Measurements from ENCODE around the gene IDUA. TPM values are rescaled to one million over a fixed set of nuclear protein-coding genes. Genes with fewer than 3 reads are reported as not detected.
A peak's percentile ranks its signal among the peaks of the same experiment; 100 is the strongest.

IDUA gene
- total and polyA plus RNA-seq, 2 of the 4 experiments (the other 2 are of a cell fraction), result 0.72 to 12.5 TPM

- Histone ChIP-seq H3K9me1 (ENCODE audit: insufficient read depth, low read length) (0 out of 2 replicates have a peak, but pooled peaks cover 3% of the 10 kb centered on the region), H3K27ac (ENCODE audit: insufficient read depth, low read length) (no peak overlapping the region), H3K36me3 (ENCODE audit: control insufficient read depth, insufficient read depth, low read length) (no peaks in the 10 kb centered on the region), H2BK5ac (ENCODE audit: low read depth, low read length, poor library complexity, severe bottlenecking) (no peak overlapping the region), H3K14ac (replicated peaks; ENCODE audit: low read depth, low read length) (no peak overlapping the region), H3K4me3 (ENCODE audit: insufficient read depth, low read depth, low read length) (no peak overlapping the region), H3K4me1 (ENCODE audit: control insufficient read depth, insufficient read depth, low read length) (peaks cover 6% of the 10 kb centered on the region; the same call in 1 of the 2 replicates), H2AK5ac (ENCODE audit: low read depth, low read length) (no peak overlapping the region; the same call in 1 of the 2 replicates), H4K8ac (ENCODE audit: low read depth in 2 of 2, low read length in 2 of 2) (no peak overlapping the region), H4K5ac (ENCODE audit: low read depth, low read length) (no peak overlapping the region), H3K18ac (ENCODE audit: low read depth, low read length) (no peak overlapping the region), H4K20me1 (ENCODE audit: insufficient read depth, low read length) (peaks cover 20% of the 10 kb centered on the region), H2AFZ (replicated peaks; ENCODE audit: low read length, poor library complexity) (peak overlapping the region; percentile 21), H2AK9ac (replicated peaks; ENCODE audit: low read depth, low read length, poor library complexity) (no peak overlapping the region), H3K9ac (ENCODE audit: low read depth, low read length) (no peak overlapping the region), H4K91ac (ENCODE audit: insufficient read depth, low read depth, low read length) (no peak overlapping the region), H3K9me3 (ENCODE audit: control insufficient read depth, insufficient read depth, low read length) (no peaks in the 10 kb centered on the region), H3K56ac (ENCODE audit: extremely low read depth, insufficient read depth, low read length) (no peak overlapping the region), H2BK15ac (ENCODE audit: low read depth, low read length) (no peak overlapping the region), H3K4ac (ENCODE audit: low read depth, low read length) (no peak overlapping the region), H3K4me2 (ENCODE audit: low read depth, low read length) (no peak overlapping the region; the same call in 1 of the 2 replicates), H3K23ac (ENCODE audit: low read depth, low read length) (no peak overlapping the region), H2BK20ac (ENCODE audit: low read depth, low read length) (no peak overlapping the region), H3K27me3 (ENCODE audit: control insufficient read depth, insufficient read depth, low read length) (no peaks in the 10 kb centered on the region), H2BK120ac (ENCODE audit: low read depth, low read length) (no peak overlapping the region), H3K79me1 (ENCODE audit: low read depth in 1 of 2, low read length in 2 of 2) (0 out of 4 replicates have a peak, but pooled peaks cover 0 to 8% of the 10 kb centered on the region in 2 experiments)
- in situ Hi-C loops (cut with MboI; ENCODE audit: low sequenced_read_pairs) (no loop called here), intact Hi-C loops (cut with micrococcal nuclease) (no loop called here), dilution Hi-C loops (cut with HindIII; ENCODE audit: low sequenced_read_pairs, unreplicated experiment) (no loop called here)
- no TSS peak for BruUV-seq (replicated peaks)
- TF ChIP-seq, protein P1, sequence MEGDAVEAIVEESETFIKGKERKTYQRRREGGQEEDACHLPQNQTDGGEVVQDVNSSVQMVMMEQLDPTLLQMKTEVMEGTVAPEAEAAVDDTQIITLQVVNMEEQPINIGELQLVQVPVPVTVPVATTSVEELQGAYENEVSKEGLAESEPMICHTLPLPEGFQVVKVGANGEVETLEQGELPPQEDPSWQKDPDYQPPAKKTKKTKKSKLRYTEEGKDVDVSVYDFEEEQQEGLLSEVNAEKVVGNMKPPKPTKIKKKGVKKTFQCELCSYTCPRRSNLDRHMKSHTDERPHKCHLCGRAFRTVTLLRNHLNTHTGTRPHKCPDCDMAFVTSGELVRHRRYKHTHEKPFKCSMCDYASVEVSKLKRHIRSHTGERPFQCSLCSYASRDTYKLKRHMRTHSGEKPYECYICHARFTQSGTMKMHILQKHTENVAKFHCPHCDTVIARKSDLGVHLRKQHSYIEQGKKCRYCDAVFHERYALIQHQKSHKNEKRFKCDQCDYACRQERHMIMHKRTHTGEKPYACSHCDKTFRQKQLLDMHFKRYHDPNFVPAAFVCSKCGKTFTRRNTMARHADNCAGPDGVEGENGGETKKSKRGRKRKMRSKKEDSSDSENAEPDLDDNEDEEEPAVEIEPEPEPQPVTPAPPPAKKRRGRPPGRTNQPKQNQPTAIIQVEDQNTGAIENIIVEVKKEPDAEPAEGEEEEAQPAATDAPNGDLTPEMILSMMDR (conservative IDR thresholded peaks at IDR 0.05; ENCODE audit: low read depth, low read length), result no peak
- TF ChIP-seq USF2 (IDR thresholded peaks at IDR 0.05; ENCODE audit: low read depth, low read length) (no peak), SMC3 (IDR thresholded peaks at IDR 0.05; ENCODE audit: low read depth, low read length) (no peak), MAFK (IDR thresholded peaks at IDR 0.05; ENCODE audit: low read depth, low read length) (no peak), RFX5 (IDR thresholded peaks at IDR 0.05; ENCODE audit: low read depth, low read length) (no peak), MAZ (IDR thresholded peaks at IDR 0.05; ENCODE audit: borderline replicate concordance, low read depth, low read length) (no peak), NFE2L2 (IDR thresholded peaks at IDR 0.05; ENCODE audit: low read depth, low read length) (no peak), POLR2A (IDR thresholded peaks at IDR 0.05; ENCODE audit: low read depth, low read length) (no peak), RAD21 (IDR thresholded peaks at IDR 0.05; ENCODE audit: low read length) (no peak), CHD1 (IDR thresholded peaks at IDR 0.05; ENCODE audit: low read depth, low read length) (no peak), BHLHE40 (IDR thresholded peaks at IDR 0.05; ENCODE audit: low read depth, low read length) (no peak), CEBPB (IDR thresholded peaks at IDR 0.05; ENCODE audit: low read depth, low read length) (no peak), RCOR1 (IDR thresholded peaks at IDR 0.05; ENCODE audit: insufficient replicate concordance, low read length) (no peak), FOS (IDR thresholded peaks at IDR 0.05; ENCODE audit: low read depth, low read length) (no peak)
- TF ChIP-seq, protein P2, sequence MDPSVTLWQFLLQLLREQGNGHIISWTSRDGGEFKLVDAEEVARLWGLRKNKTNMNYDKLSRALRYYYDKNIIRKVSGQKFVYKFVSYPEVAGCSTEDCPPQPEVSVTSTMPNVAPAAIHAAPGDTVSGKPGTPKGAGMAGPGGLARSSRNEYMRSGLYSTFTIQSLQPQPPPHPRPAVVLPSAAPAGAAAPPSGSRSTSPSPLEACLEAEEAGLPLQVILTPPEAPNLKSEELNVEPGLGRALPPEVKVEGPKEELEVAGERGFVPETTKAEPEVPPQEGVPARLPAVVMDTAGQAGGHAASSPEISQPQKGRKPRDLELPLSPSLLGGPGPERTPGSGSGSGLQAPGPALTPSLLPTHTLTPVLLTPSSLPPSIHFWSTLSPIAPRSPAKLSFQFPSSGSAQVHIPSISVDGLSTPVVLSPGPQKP (IDR thresholded peaks at IDR 0.05; ENCODE audit: borderline replicate concordance, low read depth, low read length), result no peak
- 54% methylated on average over 6 of the region's 9 CpGs; no CpG with 5 or more reads in 1 of the 2 experiments for WGBS, 2 experiments (ENCODE audit: extremely low coverage in 2 of 2, insufficient read length in 1 of 2)
- no peak for ATAC-seq (ENCODE audit: low read depth)
- ChIA-PET POLR2A (ENCODE audit: unreplicated experiment) (no interaction called here), CTCF (no interaction called here)
- no peak for DNase-seq
Measured at GRCh38 chr4:946103-946450, 40.8 kb upstream of the IDUA start.
